PC-9 (cell line): ENCODE measurements around the gene PLA2G4D. TPM values are rescaled to one million over a fixed set of nuclear protein-coding genes. Genes with fewer than 3 reads are reported as not detected.

Experiments
- BruUV-seq: library from RNA; stranded (reverse); fragments of 400-500 nt; replicated peaks from 2 replicates; lab custom pipeline; 2021; lab: Mats Ljungman, UMichigan
- CTCF ChIA-PET: fragments of 300-600 bp; sonication (Branson Sonifier 250); formaldehyde crosslinking; loops from one replicate; lab custom pipeline; 2022; ENCODE audit warnings: antibody characterized with exemption; lab: Charles Lee
- POLR2A ChIA-PET: fragments of 300-600 bp; sonication (Branson Sonifier 250); formaldehyde crosslinking; loops from one replicate; lab custom pipeline; 2022; ENCODE audit warnings: antibody characterized with exemption; ENCODE audit not compliant: unreplicated experiment; lab: Charles Lee
- DNase-seq, 2 experiments: peaks; one replicate each; pipeline versions ENCODE4 v3.0.0 to v3.0.0-alpha.2; 2015 to 2022; ENCODE audit warnings: mixed read lengths in 1 of 2
- H2AFZ ChIP-seq: fragments of 200-600 bp; sonication (generic); 2 replicates; pipeline ENCODE4 v1.8.1; 2017; ENCODE audit warnings: antibody characterized with exemption
- H3F3A ChIP-seq: fragments of 200-600 bp; sonication (generic); 2 replicates; pipeline ENCODE4 v1.8.1; 2017; ENCODE audit warnings: antibody characterized with exemption, mild to moderate bottlenecking, low read depth; ENCODE audit not compliant: insufficient read depth
- H3K27ac ChIP-seq: fragments of 200-600 bp; sonication (generic); 2 replicates; pipeline ENCODE4 v1.6.1; 2016; ENCODE audit warnings: mixed run types
- H3K27me3 ChIP-seq: fragments of 200-600 bp; sonication (generic); 2 replicates; pipeline ENCODE4 v1.6.1; 2016; ENCODE audit warnings: low read depth, mixed run types; ENCODE audit not compliant: insufficient read depth
- H3K36me3 ChIP-seq: fragments of 200-600 bp; sonication (generic); 2 replicates; pipeline ENCODE4 v1.6.1; 2016; ENCODE audit warnings: low read depth, mixed run types
- H3K4me1 ChIP-seq: fragments of 200-600 bp; sonication (generic); replicated peaks from 2 replicates; pipeline ENCODE4 v1.6.1; 2016; ENCODE audit warnings: mixed run types; ENCODE audit not compliant: insufficient read depth
- H3K4me2 ChIP-seq: fragments of 200-600 bp; sonication (generic); 2 replicates; pipeline ENCODE4 v1.6.1; 2017; ENCODE audit warnings: mixed run types
- H3K4me3 ChIP-seq: fragments of 200-600 bp; sonication (generic); 2 replicates; pipeline ENCODE4 v1.6.1; 2016; ENCODE audit warnings: mixed run types
- H3K79me2 ChIP-seq: fragments of 200-600 bp; sonication (generic); 2 replicates; pipeline ENCODE4 v1.6.1; 2017; ENCODE audit warnings: low read depth, mixed run types
- H3K9me2 ChIP-seq: fragments of 200-600 bp; sonication (generic); 2 replicates; pipeline ENCODE4 v1.8.1; 2017; ENCODE audit warnings: mild to moderate bottlenecking; ENCODE audit not compliant: insufficient read depth
- H3K9me3 ChIP-seq: fragments of 200-600 bp; sonication (generic); 2 replicates; pipeline ENCODE4 v1.8.1; 2016; ENCODE audit warnings: low read depth; ENCODE audit not compliant: insufficient read depth
- H4K20me1 ChIP-seq: fragments of 200-600 bp; sonication (generic); 2 replicates; pipeline ENCODE4 v1.8.1; 2017; ENCODE audit not compliant: insufficient read depth
- EZH2 ChIP-seq: fragments of 200-600 bp; sonication (generic); IDR thresholded peaks from 2 replicates; pipeline ENCODE4 v1.8.0; 2017; ENCODE audit warnings: antibody characterized with exemption, low read depth
- intact Hi-C: fragments of 100-400 bp; cut with micrococcal nuclease; formaldehyde crosslinking; loops from one replicate; pipeline ENCODE4 v1.10.0; 2022; ENCODE audit not compliant: unreplicated experiment
- total RNA-seq: library from RNA; stranded (reverse); gene quantifications from 2 replicates; pipeline ENCODE4 v1.2.3, GENCODE V29; 2021
- TF ChIP-seq, protein P1 (sequence below): fragments of 200-600 bp; sonication (generic); conservative IDR thresholded peaks from 2 replicates; pipeline ENCODE4 v1.6.1; 2017; ENCODE audit warnings: mixed run types, antibody characterized with exemption, mild to moderate bottlenecking, moderate library complexity

PLA2G4D gene
- total RNA-seq, 1 experiment from 2014 or later = 0.90 TPM

- DNase-seq = no peak
- CTCF ChIA-PET = no interaction called here
- Histone ChIP-seq H2AFZ (no peak overlapping the region), H3K9me3 (no peaks in the 10 kb centered on the region), H3K27ac (no peak overlapping the region), H3K9me2 (no peaks in the 10 kb centered on the region), H3K27me3 (no peaks in the 10 kb centered on the region), H3K4me3 (no peak overlapping the region), H4K20me1 (no peaks in the 10 kb centered on the region), H3K4me1 (peaks cover 35% of the 10 kb centered on the region), H3K79me2 (no peaks in the 10 kb centered on the region), H3K36me3 (no peaks in the 10 kb centered on the region), H3F3A (peaks cover 13% of the 10 kb centered on the region; the same call in 1 of the 2 replicates), H3K4me2 (no peak overlapping the region)
- intact Hi-C loops = no loop called here
- no TSS peak for BruUV-seq
- TF ChIP-seq, protein P1, sequence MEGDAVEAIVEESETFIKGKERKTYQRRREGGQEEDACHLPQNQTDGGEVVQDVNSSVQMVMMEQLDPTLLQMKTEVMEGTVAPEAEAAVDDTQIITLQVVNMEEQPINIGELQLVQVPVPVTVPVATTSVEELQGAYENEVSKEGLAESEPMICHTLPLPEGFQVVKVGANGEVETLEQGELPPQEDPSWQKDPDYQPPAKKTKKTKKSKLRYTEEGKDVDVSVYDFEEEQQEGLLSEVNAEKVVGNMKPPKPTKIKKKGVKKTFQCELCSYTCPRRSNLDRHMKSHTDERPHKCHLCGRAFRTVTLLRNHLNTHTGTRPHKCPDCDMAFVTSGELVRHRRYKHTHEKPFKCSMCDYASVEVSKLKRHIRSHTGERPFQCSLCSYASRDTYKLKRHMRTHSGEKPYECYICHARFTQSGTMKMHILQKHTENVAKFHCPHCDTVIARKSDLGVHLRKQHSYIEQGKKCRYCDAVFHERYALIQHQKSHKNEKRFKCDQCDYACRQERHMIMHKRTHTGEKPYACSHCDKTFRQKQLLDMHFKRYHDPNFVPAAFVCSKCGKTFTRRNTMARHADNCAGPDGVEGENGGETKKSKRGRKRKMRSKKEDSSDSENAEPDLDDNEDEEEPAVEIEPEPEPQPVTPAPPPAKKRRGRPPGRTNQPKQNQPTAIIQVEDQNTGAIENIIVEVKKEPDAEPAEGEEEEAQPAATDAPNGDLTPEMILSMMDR = no peak
- TF ChIP-seq EZH2 = no peak
- POLR2A ChIA-PET = no interaction called here
Measured at GRCh38 chr15:42045211-42045615, 49.1 kb downstream of the PLA2G4D start.

DNA sequence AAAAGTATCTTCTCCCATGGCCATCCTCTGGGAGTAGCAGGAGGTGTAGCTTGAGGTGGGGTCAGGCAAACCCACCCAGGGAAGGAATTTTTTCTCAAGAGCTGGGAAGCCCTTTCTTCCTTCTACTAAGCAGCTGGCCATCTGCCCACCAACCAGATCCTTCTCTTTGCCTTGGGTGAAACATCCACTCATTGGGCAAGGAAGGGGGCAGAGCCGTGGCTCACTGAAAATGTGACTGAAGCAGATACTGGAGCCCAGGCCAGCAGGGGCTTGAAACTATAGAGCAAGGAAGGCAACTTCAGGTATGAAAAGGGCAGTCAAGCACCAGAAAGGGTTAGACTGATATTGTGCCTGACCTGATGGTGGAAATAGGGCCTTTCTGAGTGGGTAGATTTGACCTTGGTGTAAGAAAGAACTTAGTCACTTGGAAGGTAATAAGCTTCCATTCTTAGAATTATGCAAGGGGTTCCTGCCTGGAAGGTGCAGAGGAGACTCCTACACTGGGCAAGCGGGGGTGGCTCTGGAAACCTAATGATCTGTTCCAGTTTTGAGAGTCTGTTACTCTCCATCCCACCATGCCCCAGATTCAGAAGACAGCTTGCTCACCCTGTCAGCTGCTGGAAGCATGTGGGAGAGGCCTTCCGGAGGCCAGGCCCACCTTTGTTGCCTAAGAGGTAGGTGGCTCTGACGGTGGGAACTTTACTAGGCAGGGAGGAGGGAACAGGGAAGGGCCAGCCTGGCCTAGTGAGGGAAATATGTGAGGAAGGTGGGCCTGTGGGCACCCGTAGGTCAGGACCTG, 51.6 kb downstream of the PLA2G4D start:
- no peak for TF ChIP-seq EZH2
- H3F3A ChIP-seq = peaks cover 13% of the 10 kb centered on the region; the same call in 1 of the 2 replicates
- no peak overlapping the region for H3K4me2 ChIP-seq
- ChIA-PET POLR2A (no interaction called here), CTCF (interaction anchor here (1.1 kb wide), 1 partner anchor 41 kb away, joined by 3 read pairs; no protein-coding TSS in a partner anchor)
- no peaks in the 10 kb centered on the region for H3K9me2 ChIP-seq
- H3K9me3 ChIP-seq = no peaks in the 10 kb centered on the region
- BruUV-seq = no TSS peak
- H3K27me3 ChIP-seq = no peaks in the 10 kb centered on the region
- H3K79me2 ChIP-seq = no peaks in the 10 kb centered on the region
- H2AFZ ChIP-seq = no peak overlapping the region
- peaks cover 31% of the 10 kb centered on the region for H3K4me1 ChIP-seq
- no peaks in the 10 kb centered on the region for H4K20me1 ChIP-seq
- no peaks in the 10 kb centered on the region for H3K36me3 ChIP-seq
- no peak for DNase-seq
- intact Hi-C loops = no loop called here
- H3K4me3 ChIP-seq = no peak overlapping the region
- H3K27ac ChIP-seq = no peak overlapping the region

GRCh38 chr15:42038401-42038800, 56.0 kb downstream of the PLA2G4D start:
- H2AFZ ChIP-seq = no peak overlapping the region
- no peaks in the 10 kb centered on the region for H3K79me2 ChIP-seq
- intact Hi-C loops = no loop called here
- H3K4me3 ChIP-seq = no peak overlapping the region
- TF ChIP-seq, protein P1 = no peak
- no peak for TF ChIP-seq EZH2
- no peaks in the 10 kb centered on the region for H3K9me2 ChIP-seq
- H3K4me2 ChIP-seq = no peak overlapping the region
- H3K9me3 ChIP-seq = no peaks in the 10 kb centered on the region
- ChIA-PET POLR2A (no interaction called here), CTCF (no interaction called here)
- no peaks in the 10 kb centered on the region for H3K36me3 ChIP-seq
- no peaks in the 10 kb centered on the region for H4K20me1 ChIP-seq
- no peaks in the 10 kb centered on the region for H3K27me3 ChIP-seq
- no peak for DNase-seq
- H3K4me1 ChIP-seq = peaks cover 22% of the 10 kb centered on the region
- H3K27ac ChIP-seq = no peak overlapping the region
- H3F3A ChIP-seq = peaks cover 6% of the 10 kb centered on the region; the same call in 1 of the 2 replicates
- BruUV-seq = no TSS peak
